IPS-18a (cell line): ENCODE data around the gene PCGF5.

Source experiments
- H3K27ac ChIP-seq: one replicate; pipeline ENCODE4 v1.5.1; 2013; ENCODE audit warnings: low read length
- H3K27me3 ChIP-seq: one replicate; pipeline ENCODE4 v1.6.1; 2013; ENCODE audit warnings: mild to moderate bottlenecking, low read length; ENCODE audit not compliant: control insufficient read depth, insufficient read depth
- H3K36me3 ChIP-seq: one replicate; pipeline ENCODE4 v1.6.1; 2013; ENCODE audit warnings: low read depth, low read length; ENCODE audit not compliant: control insufficient read depth
- H3K4me1 ChIP-seq: one replicate; pipeline ENCODE4 v1.6.1; 2013; ENCODE audit warnings: low read depth, low read length; ENCODE audit not compliant: control insufficient read depth
- H3K4me3 ChIP-seq: one replicate; pipeline ENCODE4 v1.5.1; 2013; ENCODE audit warnings: low read length
- H3K9ac ChIP-seq: one replicate; pipeline ENCODE4 v1.6.1; 2013; ENCODE audit warnings: mild to moderate bottlenecking, low read length, moderate library complexity
- H3K9me3 ChIP-seq: one replicate; pipeline ENCODE4 v1.6.1; 2013; ENCODE audit warnings: low read depth, low read length; ENCODE audit not compliant: control insufficient read depth

The PCGF5 gene

GRCh38 chr10:91196268-91197048 is 24.0 kb upstream of the PCGF5 start:
- Histone ChIP-seq H3K27ac (no peak overlapping the region), H3K9me3 (no peaks in the 10 kb centered on the region), H3K4me3 (no peak overlapping the region), H3K9ac (no peak overlapping the region), H3K36me3 (no peaks in the 10 kb centered on the region), H3K27me3 (no peaks in the 10 kb centered on the region), H3K4me1 (no peaks in the 10 kb centered on the region)

GRCh38 chr10:91197127-91197526 is 23.3 kb upstream of the PCGF5 start:
- Histone ChIP-seq H3K4me1 (no peaks in the 10 kb centered on the region), H3K4me3 (no peak overlapping the region)

GRCh38 chr10:91198781-91199180 is 21.7 kb upstream of the PCGF5 start:
- H3K9ac ChIP-seq: no peak overlapping the region
- H3K27me3 ChIP-seq: no peaks in the 10 kb centered on the region
- no peaks in the 10 kb centered on the region for H3K4me1 ChIP-seq
- no peaks in the 10 kb centered on the region for H3K9me3 ChIP-seq
- no peaks in the 10 kb centered on the region for H3K36me3 ChIP-seq
- no peak overlapping the region for H3K4me3 ChIP-seq
- H3K27ac ChIP-seq: no peak overlapping the region

More at GRCh38 chr10:91197127-91197526, 23.3 kb upstream of the PCGF5 start:
- H3K36me3 ChIP-seq: no peaks in the 10 kb centered on the region
- no peaks in the 10 kb centered on the region for H3K27me3 ChIP-seq
- H3K9ac ChIP-seq: no peak overlapping the region
- no peak overlapping the region for H3K27ac ChIP-seq
- no peaks in the 10 kb centered on the region for H3K9me3 ChIP-seq

GRCh38 chr10:91200314-91201212 is 19.9 kb upstream of the PCGF5 start:
- Histone ChIP-seq H3K4me3 (no peak overlapping the region), H3K27me3 (no peaks in the 10 kb centered on the region), H3K4me1 (peaks cover 5% of the 10 kb centered on the region), H3K27ac (no peak overlapping the region), H3K9me3 (no peaks in the 10 kb centered on the region), H3K36me3 (no peaks in the 10 kb centered on the region), H3K9ac (no peak overlapping the region)

- Histone ChIP-seq H3K27me3 (no peaks in the 10 kb centered on the region), H3K27ac (no peak overlapping the region), H3K36me3 (no peaks in the 10 kb centered on the region), H3K4me3 (no peak overlapping the region), H3K9ac (no peak overlapping the region), H3K9me3 (no peaks in the 10 kb centered on the region), H3K4me1 (peaks cover 8% of the 10 kb centered on the region)
Observed at GRCh38 chr10:91201213-91201996, 19.1 kb upstream of the PCGF5 start.

GRCh38 chr10:91206427-91206826 is 14.0 kb upstream of the PCGF5 start:
- H3K27me3 ChIP-seq: no peaks in the 10 kb centered on the region
- H3K27ac ChIP-seq: no peak overlapping the region
- H3K36me3 ChIP-seq: no peaks in the 10 kb centered on the region
- H3K9me3 ChIP-seq: no peaks in the 10 kb centered on the region
- no peak overlapping the region for H3K9ac ChIP-seq
- no peak overlapping the region for H3K4me3 ChIP-seq
- H3K4me1 ChIP-seq: peaks cover 10% of the 10 kb centered on the region

- H3K36me3 ChIP-seq: no peaks in the 10 kb centered on the region
- no peak overlapping the region for H3K9ac ChIP-seq
- H3K9me3 ChIP-seq: no peaks in the 10 kb centered on the region
- H3K27ac ChIP-seq: no peak overlapping the region
- H3K4me1 ChIP-seq: peaks cover 10% of the 10 kb centered on the region
- H3K4me3 ChIP-seq: no peak overlapping the region
- H3K27me3 ChIP-seq: no peaks in the 10 kb centered on the region
Observed at GRCh38 chr10:91206837-91207474, 13.5 kb upstream of the PCGF5 start.

- H3K27me3 ChIP-seq: no peaks in the 10 kb centered on the region
- H3K4me1 ChIP-seq: peaks cover 10% of the 10 kb centered on the region
- no peaks in the 10 kb centered on the region for H3K9me3 ChIP-seq
- no peak overlapping the region for H3K27ac ChIP-seq
- no peak overlapping the region for H3K4me3 ChIP-seq
- no peaks in the 10 kb centered on the region for H3K36me3 ChIP-seq
- H3K9ac ChIP-seq: no peak overlapping the region
Observed at GRCh38 chr10:91208642-91209041, 11.8 kb upstream of the PCGF5 start.

- no peak overlapping the region for H3K4me3 ChIP-seq
- H3K9ac ChIP-seq: no peak overlapping the region
- H3K27ac ChIP-seq: no peak overlapping the region
- H3K9me3 ChIP-seq: no peaks in the 10 kb centered on the region
- no peaks in the 10 kb centered on the region for H3K27me3 ChIP-seq
- peaks cover 5% of the 10 kb centered on the region for H3K4me1 ChIP-seq
- no peaks in the 10 kb centered on the region for H3K36me3 ChIP-seq
Observed at GRCh38 chr10:91210014-91210413, 10.4 kb upstream of the PCGF5 start.

- H3K4me1 ChIP-seq: peaks cover 5% of the 10 kb centered on the region
- no peaks in the 10 kb centered on the region for H3K36me3 ChIP-seq
- H3K9me3 ChIP-seq: no peaks in the 10 kb centered on the region
- H3K9ac ChIP-seq: no peak overlapping the region
- H3K4me3 ChIP-seq: no peak overlapping the region
- no peak overlapping the region for H3K27ac ChIP-seq
- H3K27me3 ChIP-seq: no peaks in the 10 kb centered on the region
Observed at GRCh38 chr10:91210435-91210834, 10.0 kb upstream of the PCGF5 start.

- Histone ChIP-seq H3K27ac (no peak overlapping the region), H3K4me1 (no peaks in the 10 kb centered on the region), H3K4me3 (no peak overlapping the region)
Observed at GRCh38 chr10:91211675-91212074, 8.8 kb upstream of the PCGF5 start.

More at GRCh38 chr10:91211675-91212074, 8.8 kb upstream of the PCGF5 start:
- no peaks in the 10 kb centered on the region for H3K27me3 ChIP-seq
- no peak overlapping the region for H3K9ac ChIP-seq
- H3K9me3 ChIP-seq: no peaks in the 10 kb centered on the region
- H3K36me3 ChIP-seq: no peaks in the 10 kb centered on the region
